ENCODE data around the gene TMEM182. TPM values are rescaled to one million over a fixed set of nuclear protein-coding genes. Genes with fewer than 3 reads are reported as not detected.

The TMEM182 gene
- total and polyA plus RNA-seq, 9 of the 15 experiments (the other 6 are each of a cell fraction or from before 2014, with no cell fraction given) = 5.2 to 11.4 (median 7.5) TPM

GRCh38 chr2:102783506-102784183, 21.8 kb downstream of the TMEM182 start (continued):
- TF ChIP-seq PYGO2 (tag; IDR thresholded peaks at IDR 0.05) (no peak), CREB3L1 (IDR thresholded peaks at IDR 0.05; ENCODE audit: borderline replicate concordance, low read depth) (no peak), ZNF512 (tag; IDR thresholded peaks at IDR 0.05) (no peak), ETV5 (CRISPR knock-in tag; IDR thresholded peaks at IDR 0.05; ENCODE audit: low read depth) (no peak), XRCC4 (IDR thresholded peaks at IDR 0.05; ENCODE audit: extremely low read depth, insufficient read depth, insufficient read length) (no peak), SMAD4 (CRISPR knock-in tag; conservative IDR thresholded peaks at IDR 0.05) (no peak)

- no peaks in the 10 kb centered on the region for H4K20me1 ChIP-seq (replicated peaks; ENCODE audit: control insufficient read depth, insufficient read depth, low read length)
- in situ Hi-C loops (cut with MboI) = no loop called here
- CTCF ChIA-PET (ENCODE audit: low intra/inter-chr PET ratio) = no interaction called here
- peaks cover 3% of the 10 kb centered on the region for H3K9me1 ChIP-seq (ENCODE audit: control insufficient read depth, insufficient read depth, low read length)
- no peak overlapping the region for H3K9ac ChIP-seq (ENCODE audit: insufficient read depth in 1 of 2, low read depth in 2 of 2, low read length in 2 of 2)
- no peaks in the 10 kb centered on the region for H3K4me1 ChIP-seq (replicated peaks in 1 of 2; ENCODE audit: control insufficient read depth in 2 of 2, insufficient read depth in 2 of 2, low read length in 2 of 2)
- DNase-seq (ENCODE audit: extremely low read depth in 1 of 4, low spot score in 3 of 4) (no peak), ATAC-seq (no peak), FAIRE-seq (no peak)
- intact Hi-C loops (cut with micrococcal nuclease) = no loop called here
- no peaks in the 10 kb centered on the region; the same call in 2 of the 3 replicates for H3K36me3 ChIP-seq (ENCODE audit: control insufficient read depth, insufficient read depth, low read length)
- no peaks in the 10 kb centered on the region for H3K79me2 ChIP-seq (ENCODE audit: control insufficient read depth, insufficient read depth, low read length)
- H3K4me3 ChIP-seq = no peak overlapping the region
- POLR2A ChIA-PET = interaction anchor here (0.6 to 1.2 kb wide), 4 partner anchors 8 to 1611 kb away, joined by 3 to 4 read pairs (median 3); no protein-coding TSS in a partner anchor
- H2AFZ ChIP-seq (ENCODE audit: low read depth, low read length) = no peak overlapping the region
- no TSS peak for BruUV-seq (replicated peaks)
- H3K27ac ChIP-seq (ENCODE audit: extremely low read depth, low read depth, low read length) = no peak overlapping the region
- WGBS (ENCODE audit: insufficient coverage, low coverage, missing lambda C conversion rate) = 49% methylated on average over 3 of the region's 3 CpGs
- H3K27me3 ChIP-seq (ENCODE audit: control insufficient read depth in 2 of 2, insufficient read depth in 2 of 2, low read length in 2 of 2) = no peaks in the 10 kb centered on the region
- H3K4me2 ChIP-seq (ENCODE audit: insufficient read depth, low read length) = no peak overlapping the region
- H3K9me3 ChIP-seq (replicated peaks; ENCODE audit: control insufficient read depth, insufficient read depth, low read depth, low read length) = no peaks in the 10 kb centered on the region
- TF ChIP-seq ZNF133 (CRISPR knock-in tag; IDR thresholded peaks at IDR 0.05) (no peak), HSF4 (CRISPR knock-in tag; IDR thresholded peaks at IDR 0.05; ENCODE audit: borderline replicate concordance) (no peak), E2F1 (CRISPR knock-in tag; IDR thresholded peaks at IDR 0.05) (no peak), CBX1 (IDR thresholded peaks at IDR 0.05; ENCODE audit: low read depth) (no peak), TCF7L2 (IDR thresholded peaks at IDR 0.05; ENCODE audit: low read depth, low read length) (no peak), ZNF778 (CRISPR knock-in tag; IDR thresholded peaks at IDR 0.05) (no peak), ZNF224 (CRISPR knock-in tag; IDR thresholded peaks at IDR 0.05) (no peak), CEBPB (tag; IDR thresholded peaks at IDR 0.05) (no peak), BRCA1 (IDR thresholded peaks at IDR 0.05) (no peak), BRCA1 (CRISPR knock-in tag; IDR thresholded peaks at IDR 0.05) (no peak)
Measured at GRCh38 chr2:102784940-102785339, 23.1 kb downstream of the TMEM182 start.

All from K562 (cell line).